ENCODE results near the gene FTSJ3.

- TF ChIP-seq PPARA (CRISPR knock-in tag; IDR thresholded peaks at IDR 0.05; ENCODE audit: borderline replicate concordance) (no peak), CSRNP3 (CRISPR knock-in tag; IDR thresholded peaks at IDR 0.05) (no peak), ARNTL (CRISPR knock-in tag; IDR thresholded peaks at IDR 0.05; ENCODE audit: borderline replicate concordance, low read depth) (no peak), ZFP30 (CRISPR knock-in tag; IDR thresholded peaks at IDR 0.05) (no peak), GLIS3 (CRISPR knock-in tag; IDR thresholded peaks at IDR 0.05) (no peak), TOX (CRISPR knock-in tag; IDR thresholded peaks at IDR 0.05; ENCODE audit: borderline replicate concordance) (no peak), ZFP3 (CRISPR knock-in tag; IDR thresholded peaks at IDR 0.05) (no peak), TCF4 (CRISPR knock-in tag; IDR thresholded peaks at IDR 0.05; ENCODE audit: borderline replicate concordance) (no peak), ZNF70 (CRISPR knock-in tag; IDR thresholded peaks at IDR 0.05) (no peak), BACH2 (CRISPR knock-in tag; IDR thresholded peaks at IDR 0.05; ENCODE audit: borderline replicate concordance) (no peak)
Measured at GRCh38 chr17:63783522-63783921, 43.9 kb downstream of the FTSJ3 start.

Data from SK-N-SH treated with all-trans-retinoic acid at 6 μM for 48 hours (cell line).